Activated CD4-positive, alpha-beta T cell treated with anti-CD3 and anti-CD28 coated beads for 24 hours (primary cell): ENCODE measurements around the gene PPP2R1A.
A peak's percentile ranks its signal among the peaks of the same experiment; 100 is the strongest.
"Not testable (repeated sequence)": the region's sequence is repeated elsewhere in the genome, so short reads cannot be mapped to it uniquely, and the experiment has no call there.

ENCODE experiments used
- DNase-seq, 2 donors: peaks; one replicate each; pipeline ENCODE4 v3.0.0-alpha.2; 2020; ENCODE audit warnings: low read depth in 2 of 2

The PPP2R1A gene

DNA sequence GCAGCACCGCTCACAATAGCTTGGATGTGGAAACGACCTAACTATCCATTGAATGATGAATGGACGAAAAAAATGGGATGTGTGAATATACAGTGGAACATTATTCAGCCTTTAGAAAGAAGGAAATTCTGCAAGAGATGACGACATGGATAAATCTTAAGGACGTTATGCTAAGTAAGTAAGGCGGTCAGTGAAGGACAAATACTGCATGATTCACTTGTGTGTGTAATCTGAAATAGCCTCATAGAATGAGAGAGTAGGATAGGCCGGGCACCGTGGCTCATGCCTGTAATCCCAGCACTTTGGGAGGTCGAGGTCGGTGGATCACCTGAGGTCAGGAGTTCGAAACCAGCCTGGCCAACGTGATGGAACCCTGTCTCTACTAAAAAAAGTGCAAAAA, 54.2 kb downstream of the PPP2R1A start:
- no peak for DNase-seq

DNA sequence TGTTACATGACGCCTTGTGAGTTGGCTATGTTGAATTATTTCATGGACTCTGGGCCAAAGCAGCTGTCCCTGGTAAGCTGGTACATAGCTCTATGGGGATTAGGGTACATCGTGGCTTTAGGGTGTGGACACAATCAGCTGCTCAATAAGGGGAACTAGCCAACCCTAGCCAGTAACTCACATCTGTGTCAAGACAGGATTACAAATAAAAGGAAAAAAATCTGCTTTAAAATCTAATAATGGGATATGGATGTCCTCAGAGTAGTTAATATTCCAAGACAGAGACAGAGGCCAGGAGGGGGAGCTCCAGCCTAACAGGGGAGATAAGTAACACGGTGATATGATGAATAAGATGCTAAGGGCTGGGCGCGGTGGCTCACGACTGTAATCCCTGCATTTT, 58.4 kb downstream of the PPP2R1A start:
- DNase-seq: peak; percentile 40 to 44

DNA sequence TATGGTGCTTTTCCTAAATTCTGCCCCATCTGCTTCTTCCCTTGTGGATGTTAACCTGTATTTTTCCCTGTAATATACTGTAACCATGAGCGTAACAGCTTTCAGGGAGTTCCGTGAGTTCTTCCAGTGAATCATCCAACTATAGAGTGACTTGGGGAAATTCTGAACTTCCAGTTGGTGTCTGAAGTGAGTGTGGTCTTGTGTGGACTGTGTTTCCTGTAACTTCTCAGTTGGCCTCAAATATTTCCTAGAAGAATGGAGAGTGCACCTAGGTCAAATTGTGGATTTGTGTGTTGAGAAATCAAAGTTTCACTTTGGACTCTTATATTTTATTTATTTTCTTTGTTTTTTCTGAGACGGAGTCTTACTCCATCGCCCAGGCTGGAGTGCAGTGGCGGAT, 68.6 kb downstream of the PPP2R1A start:
- DNase-seq: no peak

GRCh38 chr19:52265556-52265955, 75.7 kb downstream of the PPP2R1A start:
- DNase-seq: not testable (repeated sequence)

- DNase-seq: peak; percentile 96
Observed at GRCh38 chr19:52269338-52270261, 79.7 kb downstream of the PPP2R1A start, which contains the start of gene ZNF766. ZNF766 (plus strand) TSS chr19:52269587; CDS start chr19:52269614, 27 bp downstream.

DNA sequence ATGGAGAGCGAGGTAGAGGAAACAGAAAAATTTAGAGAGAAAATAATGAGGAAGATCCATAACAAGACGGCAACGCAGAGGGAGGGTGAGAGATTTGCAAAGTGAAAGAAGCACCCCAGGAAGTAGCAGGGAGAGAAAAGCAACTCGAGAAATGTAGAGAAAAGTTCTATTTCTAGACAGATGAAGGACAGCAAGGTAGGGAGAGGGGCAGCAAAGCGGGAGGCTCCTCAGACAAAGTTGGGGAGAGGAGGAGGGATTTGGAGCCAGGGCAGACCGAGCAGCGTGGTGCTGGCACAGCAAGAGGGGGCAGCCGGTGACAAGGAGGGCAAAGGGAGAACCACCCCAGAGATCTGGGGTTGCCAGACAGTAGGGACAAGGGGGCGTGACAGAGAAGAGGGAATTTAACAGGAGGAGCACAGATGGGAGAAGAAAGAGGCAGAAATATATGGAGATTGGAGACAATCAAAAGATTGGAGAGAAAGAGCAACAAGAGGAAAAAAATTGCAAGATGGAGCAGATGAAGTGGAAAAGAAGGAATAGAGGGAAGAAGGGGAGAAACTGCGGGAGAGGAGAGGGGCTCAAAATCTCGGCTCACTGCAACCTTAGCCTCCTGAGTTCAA, 80.5 kb downstream of the PPP2R1A start:
- DNase-seq: no peak

DNA sequence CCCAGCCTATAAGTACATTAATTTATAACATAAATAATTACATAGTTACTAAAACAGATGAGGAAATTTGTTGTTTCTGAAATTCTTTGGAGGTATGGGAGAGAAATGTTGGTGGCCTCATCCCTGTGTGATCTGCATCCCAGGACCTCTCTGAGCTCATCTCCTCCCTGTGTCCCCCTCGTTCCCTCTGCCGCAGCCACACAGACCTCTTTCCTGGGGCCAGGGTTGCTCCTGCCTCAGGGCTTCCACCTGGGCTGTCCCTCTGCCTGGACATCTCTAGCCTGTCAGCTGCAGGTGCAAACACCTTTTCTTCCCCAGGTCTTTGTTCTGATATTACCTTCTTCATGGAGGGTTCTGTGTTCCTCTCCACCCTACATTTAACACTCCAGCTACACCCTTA, 83.4 kb downstream of the PPP2R1A start:
- no peak for DNase-seq

GRCh38 chr19:52274191-52274590, 84.3 kb downstream of the PPP2R1A start:
- no peak for DNase-seq

GRCh38 chr19:52275988-52276387, 86.1 kb downstream of the PPP2R1A start:
- no peak for DNase-seq

GRCh38 chr19:52277471-52277870, 87.6 kb downstream of the PPP2R1A start:
- DNase-seq: no peak
